ENCODE results near the gene SCO2.
A peak's percentile ranks its signal among the peaks of the same experiment; 100 is the strongest.

DNA sequence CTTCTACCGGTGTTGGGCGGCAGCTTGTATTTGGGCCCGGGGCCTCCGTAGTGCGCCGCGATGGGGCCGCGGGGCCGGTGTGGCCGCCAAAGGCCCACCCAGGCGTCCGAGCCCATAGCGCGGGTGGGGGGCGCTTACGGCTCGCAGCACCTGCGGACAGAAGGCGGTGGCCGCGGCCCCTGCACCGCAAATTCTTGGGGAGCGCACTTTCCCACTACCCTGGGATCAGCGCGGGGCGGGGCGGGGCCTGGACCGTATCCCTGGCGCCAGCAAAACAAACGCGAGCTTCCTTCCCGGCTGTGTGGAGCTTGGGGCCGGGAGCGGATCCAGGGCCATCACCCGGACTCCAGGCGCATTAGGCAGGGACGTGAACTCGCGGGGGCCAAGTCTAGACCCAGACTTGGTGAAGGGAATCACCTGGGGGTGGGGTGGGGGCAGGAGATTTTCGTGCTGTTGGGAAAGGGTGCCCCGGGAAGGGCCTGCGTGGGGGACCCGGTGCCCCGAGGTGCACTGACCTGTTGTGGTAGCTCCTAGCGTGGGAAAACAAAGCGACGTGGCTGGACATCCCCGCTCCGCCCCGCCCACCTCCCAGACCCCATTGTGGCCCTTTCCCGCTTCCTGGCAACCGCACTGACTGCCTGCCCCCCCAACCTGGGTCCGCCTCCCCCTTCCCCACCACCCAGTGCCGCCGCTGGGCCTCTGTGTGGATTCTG is 6.7 kb upstream of the SCO2 start:
- TF ChIP-seq POLR2A (IDR thresholded peaks at IDR 0.05) = peak in 1 of 2 donors; percentile 18
- no peak for TF ChIP-seq CTCF (IDR thresholded peaks at IDR 0.05)

Measured in tibial nerve (tissue), 3 donors.